A549 (cell line): ENCODE results near the gene HUNK. TPM values are rescaled to one million over a fixed set of nuclear protein-coding genes. Genes with fewer than 3 reads are reported as not detected.

ENCODE experiments used
- ATAC-seq, 2 experiments: fragments of 200-7000 bp in 1 of 2; fragments of >200 bp in 1 of 2; cut with Nextera tagmentation in 1 of 2; cut with Tn5 transposase in 1 of 2; 3 replicates each; pipeline versions ENCODE4 v1.8.0 to v1.9.1; 2018 to 2020; ENCODE audit warnings: mild to moderate bottlenecking in 1 of 2, moderate library complexity in 1 of 2
- CTCF ChIA-PET: fragments of 300-600 bp; sonication (Branson Sonifier 250); formaldehyde crosslinking; extraction: SDS; loops from one replicate; lab custom pipeline; 2021; ENCODE audit warnings: antibody characterized with exemption, inconsistent platforms; lab: Yijun Ruan, JAX
- POLR2A ChIA-PET: fragments of 350-600 bp; formaldehyde crosslinking; extraction: SDS; loops from one replicate; lab custom pipeline; 2021; ENCODE audit warnings: antibody characterized with exemption, inconsistent platforms; lab: Yijun Ruan, JAX
- DNase-seq, 2 experiments: peaks; one replicate each; pipeline versions ENCODE4 v3.0.0 to v3.0.0-alpha.2; 2011 to 2016; ENCODE audit warnings: low read depth in 1 of 2, low spot score in 1 of 2
- FAIRE-seq: peaks from 2 replicates; lab custom pipeline; 2011; peaks lifted over from hg19 to GRCh38; lab: Jason Lieb, UNC
- H3K27ac ChIP-seq, 2 experiments: fragments of >200 bp; sonication (Bioruptor Twin); formaldehyde crosslinking; 3 replicates each; pipeline ENCODE4 v1.5.1; 2016 to 2017
- H3K4me1 ChIP-seq: fragments of >200 bp; sonication (Bioruptor Twin); formaldehyde crosslinking; 3 replicates; pipeline ENCODE4 v1.6.1; 2016
- H3K4me2 ChIP-seq: fragments of >200 bp; sonication (Bioruptor Twin); formaldehyde crosslinking; 3 replicates; pipeline ENCODE4 v1.6.1; 2016
- H3K4me3 ChIP-seq: fragments of >200 bp; sonication (Bioruptor Twin); formaldehyde crosslinking; 3 replicates; pipeline ENCODE4 v1.5.1; 2016
- H3K9me3 ChIP-seq: fragments of >200 bp; sonication (Bioruptor Twin); formaldehyde crosslinking; 3 replicates; pipeline ENCODE4 v1.6.1; 2016
- BCL3 ChIP-seq: fragments of >200 bp; sonication (Bioruptor Twin); formaldehyde crosslinking; IDR thresholded peaks from 3 replicates; pipeline ENCODE4 v1.6.1; 2016
- BHLHE40 ChIP-seq: IDR thresholded peaks from 2 replicates; pipeline ENCODE4 v1.6.1; 2012; ENCODE audit warnings: low read depth, low read length, inconsistent platforms
- CBX2 ChIP-seq: fragments of 200-600 bp; sonication (generic); IDR thresholded peaks from 2 replicates; pipeline ENCODE4 v1.6.1; 2016; ENCODE audit warnings: low read depth, mild to moderate bottlenecking, borderline replicate concordance
- CHD2 ChIP-seq: fragments of 150-350 bp; IDR thresholded peaks from 2 replicates; pipeline ENCODE4 v1.6.1; 2014; ENCODE audit warnings: low read length; ENCODE audit not compliant: partially characterized antibody
- EHF ChIP-seq: fragments of 250-450 bp; sonication (Bioruptor Pico); IDR thresholded peaks from 2 replicates; pipeline ENCODE4 v1.5.0; 2020; ENCODE audit warnings: mild to moderate bottlenecking
- FOSB ChIP-seq: fragments of 250-450 bp; sonication (Bioruptor Pico); IDR thresholded peaks from 2 replicates; pipeline ENCODE4 v1.5.0; 2020; ENCODE audit warnings: mild to moderate bottlenecking, moderate library complexity
- GATA3 ChIP-seq: IDR thresholded peaks from 2 replicates; pipeline ENCODE4 v1.6.1; 2012; ENCODE audit warnings: borderline replicate concordance
- HEYL ChIP-seq: fragments of 250-450 bp; sonication (Bioruptor Pico); IDR thresholded peaks from 2 replicates; pipeline ENCODE4 v1.8.0; 2021; ENCODE audit warnings: mild to moderate bottlenecking, moderate library complexity
- HOXA7 ChIP-seq: fragments of 250-450 bp; sonication (Bioruptor Pico); IDR thresholded peaks from 2 replicates; pipeline ENCODE4 v1.5.0; 2020; ENCODE audit warnings: mild to moderate bottlenecking, moderate library complexity
- JUN ChIP-seq, 2 experiments: fragments of >200 bp; sonication (Bioruptor Twin); formaldehyde crosslinking; IDR thresholded peaks; 2 replicates in 1 of 2; 3 replicates in 1 of 2; pipeline ENCODE4 v1.6.1; 2016 to 2017
- JUNB ChIP-seq: fragments of >200 bp; sonication (Bioruptor Twin); formaldehyde crosslinking; IDR thresholded peaks from 2 replicates; pipeline ENCODE4 v1.6.1; 2016
- KDM1A ChIP-seq: fragments of 200-600 bp; sonication (generic); IDR thresholded peaks from 2 replicates; pipeline ENCODE4 v1.6.1; 2016; ENCODE audit warnings: low read depth, mild to moderate bottlenecking
- KDM5A ChIP-seq: fragments of 200-600 bp; sonication (generic); IDR thresholded peaks from 2 replicates; pipeline ENCODE4 v1.6.1; 2016; ENCODE audit warnings: antibody characterized with exemption, mild to moderate bottlenecking
- MAX ChIP-seq: IDR thresholded peaks from 2 replicates; pipeline ENCODE4 v1.6.1; 2012
- MAZ ChIP-seq: fragments of 150-350 bp; IDR thresholded peaks from 2 replicates; pipeline ENCODE4 v1.6.1; 2014; ENCODE audit warnings: antibody characterized with exemption, low read depth, low read length, borderline replicate concordance
- MYC ChIP-seq: IDR thresholded peaks from 2 replicates; pipeline ENCODE4 v1.6.1; 2012; ENCODE audit warnings: mild to moderate bottlenecking, inconsistent platforms, low read length, improper control_type of control experiment, borderline replicate concordance
- NFE2L2 ChIP-seq: fragments of 150-350 bp; conservative IDR thresholded peaks from 2 replicates; pipeline ENCODE4 v1.6.1; 2014; ENCODE audit warnings: low read length
- NPAS2 ChIP-seq: fragments of 250-450 bp; sonication (Bioruptor Pico); IDR thresholded peaks from 2 replicates; pipeline ENCODE4 v1.8.0; 2022; ENCODE audit warnings: mild to moderate bottlenecking, moderate library complexity, borderline replicate concordance
- NR3C1 ChIP-seq: fragments of >200 bp; sonication (Bioruptor Twin); formaldehyde crosslinking; IDR thresholded peaks from 3 replicates; pipeline ENCODE4 v1.6.1; 2017
- PBX3 ChIP-seq: IDR thresholded peaks from 2 replicates; pipeline ENCODE4 v1.6.1; 2012
- PHF8 ChIP-seq: fragments of 200-600 bp; sonication (generic); IDR thresholded peaks from 2 replicates; pipeline ENCODE4 v1.6.1; 2016; ENCODE audit warnings: low read depth, mild to moderate bottlenecking, antibody characterized with exemption, moderate library complexity, borderline replicate concordance
- POLR2AphosphoS2 ChIP-seq: conservative IDR thresholded peaks from 2 replicates; pipeline ENCODE4 v1.6.1; 2012; ENCODE audit warnings: low read length, improper control_type of control experiment, inconsistent platforms
- RARB ChIP-seq: fragments of 250-450 bp; sonication (Bioruptor Pico); IDR thresholded peaks from 2 replicates; pipeline ENCODE4 v1.8.0; 2021; ENCODE audit warnings: mild to moderate bottlenecking, moderate library complexity
- RNF2 ChIP-seq: fragments of 200-600 bp; sonication (generic); IDR thresholded peaks from 2 replicates; pipeline ENCODE4 v1.6.1; 2016; ENCODE audit warnings: low read depth, mild to moderate bottlenecking, antibody characterized with exemption, moderate library complexity, borderline replicate concordance
- TFCP2L1 ChIP-seq: fragments of 250-450 bp; sonication (Bioruptor Pico); IDR thresholded peaks from 2 replicates; pipeline ENCODE4 v1.5.0; 2021; ENCODE audit warnings: mild to moderate bottlenecking
- TP53 ChIP-seq: fragments of 250-450 bp; sonication (Bioruptor Pico); IDR thresholded peaks from 2 replicates; pipeline ENCODE4 v1.5.0; 2021; ENCODE audit warnings: mild to moderate bottlenecking, moderate library complexity
- USF2 ChIP-seq: fragments of 450-650 bp; IDR thresholded peaks from 2 replicates; pipeline ENCODE4 v1.6.1; 2014; ENCODE audit warnings: antibody characterized with exemption
- WGBS: methylation state at CpG from one replicate; pipeline ENCODE4 v1.1.6; 2017; ENCODE audit errors: missing lambda C conversion rate; 5-methylcytosine and 5-hydroxymethylcytosine counted together
- polyA plus RNA-seq, 4 experiments: library from polyadenylated mRNA; depleted of rRNA in 3 of 4; stranded (reverse); fragments of >200 nt; fragmentation: RNase III in 1 of 4; extraction: RNeasy Plus Mini Kit Qiagen cat#74134 plus additional on column Dnase treatment in 1 of 4; gene quantifications; 2 replicates in 3 of 4; 3 replicates in 1 of 4; pipeline ENCODE4 v1.2.3, GENCODE V29; 2011 to 2017
- TF ChIP-seq, protein P1 (sequence below): fragments of 150-350 bp; IDR thresholded peaks from 2 replicates; pipeline ENCODE4 v1.6.1; 2014; ENCODE audit warnings: low read depth, mild to moderate bottlenecking, low read length

Gene HUNK
- polyA plus RNA-seq, 2 of the 4 experiments (the other 2 are of a cell fraction) = 0.44 to 0.52 TPM

DNA sequence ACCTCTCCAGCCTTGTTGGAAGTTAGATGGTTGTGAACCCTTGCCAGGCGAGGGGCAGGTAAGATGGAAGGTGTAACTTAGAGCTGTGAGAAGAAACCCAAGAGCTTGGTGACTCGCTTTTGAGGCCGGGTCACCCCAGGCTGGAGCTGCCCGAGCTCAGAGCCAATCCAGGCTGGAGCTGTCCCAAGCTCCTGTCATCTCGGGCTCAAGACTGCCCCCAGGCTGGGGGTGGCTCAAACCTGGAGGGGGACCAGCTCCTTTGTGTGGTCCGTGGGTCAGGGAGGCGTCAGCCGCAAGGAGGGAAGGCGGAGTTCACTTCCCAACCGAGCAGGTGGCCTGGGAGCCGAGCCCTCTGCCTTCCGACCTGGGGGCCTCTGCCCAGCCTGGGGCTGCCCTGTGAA lies 2.0 kb downstream of the HUNK start:
- TF ChIP-seq FOSB (no peak), GATA3 (no peak), NPAS2 (CRISPR knock-in tag) (no peak), CBX2 (no peak), BCL3 (no peak), TFCP2L1 (CRISPR knock-in tag) (no peak), NFE2L2 (no peak), BHLHE40 (no peak), JUNB (no peak), RARB (CRISPR knock-in tag) (no peak), POLR2AphosphoS2 (no peak), PHF8 (no peak), HEYL (CRISPR knock-in tag) (no peak), MAX (no peak), HOXA7 (no peak), NR3C1 (no peak), PBX3 (no peak), RNF2 (no peak), KDM5A (no peak), CHD2 (no peak)
- no peak overlapping the region for H3K27ac ChIP-seq
- H3K9me3 ChIP-seq = no peaks in the 10 kb centered on the region
- ChIA-PET CTCF (interaction anchor here (0.6 to 2.5 kb wide), 11 partner anchors 9 to 383 kb away, joined by 3 to 14 read pairs (median 4); no protein-coding TSS in a partner anchor), POLR2A (no interaction called here)
- H3K4me1 ChIP-seq = no peaks in the 10 kb centered on the region
- 72% methylated on average over 8 of the region's 12 CpGs for WGBS
- H3K4me2 ChIP-seq = peak overlapping the region; percentile 93; the same call in 1 of the 3 replicates
- DNase-seq = no peak
- ATAC-seq = no peak
- no peak for FAIRE-seq
- no peak overlapping the region; the same call in 2 of the 3 replicates for H3K4me3 ChIP-seq

DNA sequence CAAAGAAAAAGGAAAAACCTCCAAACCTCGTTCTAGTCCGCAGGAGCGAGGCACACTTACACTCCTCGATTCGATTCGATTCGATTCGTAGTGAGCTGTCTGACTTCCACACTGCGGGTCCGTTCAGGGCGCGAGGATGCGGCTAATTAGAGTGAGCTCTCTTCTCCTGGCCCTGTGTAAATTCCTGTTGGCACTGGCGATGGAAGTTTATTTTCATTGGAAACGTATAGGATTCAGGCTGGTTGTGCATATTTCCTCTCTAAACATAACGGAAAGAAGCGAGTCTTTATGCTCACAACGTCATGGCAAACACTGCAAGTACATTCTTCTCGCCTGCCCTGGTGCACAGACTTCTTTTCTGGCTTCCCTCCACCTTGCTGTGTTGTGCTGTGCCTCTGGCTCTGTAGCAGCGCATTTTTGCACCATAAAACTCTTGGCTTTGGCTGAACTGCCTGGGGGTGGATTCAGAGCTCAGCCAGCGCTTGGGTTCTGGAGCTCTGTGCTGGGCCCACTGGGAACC lies 2.7 kb downstream of the HUNK start:
- TF ChIP-seq MAZ = no peak
- DNase-seq (no peak), ATAC-seq (no peak), FAIRE-seq (no peak)
- ChIA-PET CTCF (interaction anchor here (1.3 to 1.8 kb wide), 2 partner anchors 15 to 383 kb away, joined by 3 to 7 read pairs; no protein-coding TSS in a partner anchor), POLR2A (no interaction called here)
- WGBS = 89% methylated on average over 20 of the region's 21 CpGs
- Histone ChIP-seq H3K4me2 (no peak overlapping the region), H3K4me1 (no peaks in the 10 kb centered on the region), H3K4me3 (no peak overlapping the region), H3K9me3 (no peaks in the 10 kb centered on the region), H3K27ac (no peak overlapping the region)

DNA sequence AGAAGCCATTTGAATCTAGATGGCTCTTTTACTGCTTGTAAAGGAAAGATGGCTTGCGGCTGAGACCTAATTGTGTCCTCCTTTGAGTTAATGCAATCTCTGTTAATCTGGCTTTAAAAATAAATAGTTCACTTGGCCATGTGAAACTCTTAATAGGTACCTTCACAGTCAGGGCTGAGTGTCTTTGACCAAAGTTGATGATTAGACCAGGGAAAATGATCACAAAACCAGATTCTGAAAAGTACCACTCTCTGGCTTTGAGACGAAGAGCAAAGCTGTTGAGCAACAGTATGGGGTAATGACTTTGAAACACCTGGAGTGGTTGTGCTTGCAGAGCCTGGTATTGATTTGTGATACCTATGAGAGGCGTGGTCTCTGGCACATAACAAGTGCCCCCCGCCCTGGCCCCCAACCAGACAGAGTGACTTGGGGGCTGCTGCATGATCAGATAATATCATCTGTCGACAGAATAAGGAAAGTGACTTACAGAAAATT lies 4.7 kb downstream of the HUNK start:
- 64% methylated on average over 5 of the region's 5 CpGs for WGBS
- no peak overlapping the region for H3K27ac ChIP-seq
- ChIA-PET CTCF (interaction anchor here (0.7 kb wide), 1 partner anchor 10 kb away, joined by 4 read pairs; no protein-coding TSS in a partner anchor), POLR2A (no interaction called here)
- no peak for DNase-seq
- no peaks in the 10 kb centered on the region for H3K9me3 ChIP-seq
- H3K4me3 ChIP-seq = no peak overlapping the region
- H3K4me2 ChIP-seq = no peak overlapping the region
- no peak for ATAC-seq
- no peak for FAIRE-seq
- no peaks in the 10 kb centered on the region for H3K4me1 ChIP-seq
- TF ChIP-seq MYC (no peak), POLR2AphosphoS2 (no peak), KDM1A (no peak), TP53 (CRISPR knock-in tag) (no peak), BCL3 (no peak), CBX2 (no peak), USF2 (no peak), KDM5A (no peak), EHF (CRISPR knock-in tag) (no peak), JUN (IDR thresholded peaks at IDR 0.05) (no peak)
- TF ChIP-seq, protein P1, sequence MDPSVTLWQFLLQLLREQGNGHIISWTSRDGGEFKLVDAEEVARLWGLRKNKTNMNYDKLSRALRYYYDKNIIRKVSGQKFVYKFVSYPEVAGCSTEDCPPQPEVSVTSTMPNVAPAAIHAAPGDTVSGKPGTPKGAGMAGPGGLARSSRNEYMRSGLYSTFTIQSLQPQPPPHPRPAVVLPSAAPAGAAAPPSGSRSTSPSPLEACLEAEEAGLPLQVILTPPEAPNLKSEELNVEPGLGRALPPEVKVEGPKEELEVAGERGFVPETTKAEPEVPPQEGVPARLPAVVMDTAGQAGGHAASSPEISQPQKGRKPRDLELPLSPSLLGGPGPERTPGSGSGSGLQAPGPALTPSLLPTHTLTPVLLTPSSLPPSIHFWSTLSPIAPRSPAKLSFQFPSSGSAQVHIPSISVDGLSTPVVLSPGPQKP = no peak
